ENCODE results near the gene RAC2.

The RAC2 gene

GRCh38 chr22:37275134-37275533, 31.1 kb upstream of the RAC2 start:
- no peak for DNase-seq

GRCh38 chr22:37274380-37274862, 30.4 kb upstream of the RAC2 start:
- no peak for DNase-seq

GRCh38 chr22:37273846-37274225, 29.8 kb upstream of the RAC2 start:
- no peak for DNase-seq

- no peak for DNase-seq
These were observed 29.2 kb upstream of the RAC2 start for GRCh38 chr22:37273126-37273845.

GRCh38 chr22:37270928-37271650, 27.0 kb upstream of the RAC2 start:
- no peak for DNase-seq

- DNase-seq = no peak
These were observed 26.0 kb upstream of the RAC2 start for GRCh38 chr22:37269936-37270678.

DNA sequence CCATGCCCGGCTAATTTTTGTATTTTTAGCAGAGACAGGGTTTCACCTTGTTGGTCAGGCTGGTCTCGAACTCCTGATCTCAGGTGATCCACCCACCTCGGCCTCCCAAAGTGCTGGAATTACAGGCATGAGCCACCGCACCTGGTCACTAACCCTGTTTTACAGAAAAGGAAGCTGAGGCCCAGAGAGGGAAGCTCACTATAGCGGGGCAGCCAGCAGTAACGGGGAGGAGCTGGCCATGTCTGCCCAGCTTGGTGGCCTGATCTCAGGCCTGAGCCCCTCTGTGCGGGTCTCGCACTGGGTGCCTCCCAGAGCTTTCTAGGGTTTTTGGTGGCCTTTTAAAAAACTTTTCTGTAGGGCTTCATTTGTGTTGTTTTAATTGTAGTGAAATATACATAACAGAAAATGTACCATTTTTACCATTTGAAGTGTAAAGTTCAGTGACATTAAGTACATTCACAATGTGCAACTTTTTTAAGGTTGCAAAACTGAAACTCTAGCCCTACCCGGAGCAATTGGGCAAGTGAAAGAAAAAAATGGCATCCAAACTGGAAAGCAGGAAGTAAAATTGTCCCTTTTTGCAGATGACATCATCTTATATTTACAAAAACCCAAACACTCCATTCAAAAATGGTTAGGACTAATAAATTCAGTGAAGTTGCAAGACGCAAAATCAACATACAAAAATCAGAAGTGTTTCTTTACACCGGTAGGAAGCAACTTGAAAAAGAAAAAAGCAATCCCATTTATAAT, 23.8 kb upstream of the RAC2 start:
- DNase-seq = no peak

DNA sequence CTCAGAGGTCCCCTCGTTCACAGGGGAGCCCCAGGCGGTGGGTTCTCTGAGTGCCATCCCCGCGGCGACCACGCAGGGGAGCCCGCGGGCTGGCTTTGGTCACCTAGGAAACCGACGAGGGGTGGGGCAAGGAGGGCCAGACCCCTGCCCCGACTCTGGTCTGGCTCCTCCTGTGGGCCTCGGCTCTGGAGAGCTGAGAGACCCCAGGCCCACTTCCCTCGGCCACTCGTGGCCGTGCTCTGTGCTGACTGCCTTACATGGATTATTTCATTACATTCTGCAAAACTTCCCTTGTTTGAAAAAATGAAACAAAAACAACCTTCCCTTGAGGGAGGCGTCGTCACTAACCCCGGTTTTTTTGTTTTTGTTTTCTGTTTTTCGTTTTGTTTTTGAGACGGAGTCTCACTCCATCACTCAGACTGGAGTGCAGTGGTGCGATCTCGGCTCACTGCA, 23.1 kb upstream of the RAC2 start:
- no peak for DNase-seq

DNA sequence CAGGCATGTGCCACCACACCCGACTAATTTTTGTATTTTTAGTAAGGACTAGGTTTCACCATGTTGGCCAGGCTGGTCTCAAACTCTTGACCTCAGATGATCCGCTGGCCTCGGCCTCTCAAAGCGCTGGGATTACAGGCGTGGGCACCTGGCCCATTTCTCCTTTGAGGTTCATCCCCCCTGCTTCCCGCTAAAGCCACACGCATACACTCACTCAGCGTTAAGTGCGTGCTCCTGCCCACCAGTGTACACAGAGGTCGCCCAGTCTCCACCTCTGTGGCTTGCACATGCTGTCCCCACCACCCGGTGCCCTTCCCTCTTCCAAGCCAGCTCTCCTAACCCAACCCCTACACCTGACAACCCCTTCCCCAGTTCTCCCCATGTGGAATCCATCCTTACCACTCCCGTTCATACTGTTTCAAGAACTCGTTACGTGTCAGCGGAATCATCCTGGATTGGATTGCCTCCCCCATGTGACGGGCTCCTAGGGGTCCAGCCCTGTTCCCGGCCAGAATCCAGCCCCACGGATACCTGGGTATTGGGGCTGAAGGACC, 22.6 kb upstream of the RAC2 start:
- DNase-seq = no peak

DNA sequence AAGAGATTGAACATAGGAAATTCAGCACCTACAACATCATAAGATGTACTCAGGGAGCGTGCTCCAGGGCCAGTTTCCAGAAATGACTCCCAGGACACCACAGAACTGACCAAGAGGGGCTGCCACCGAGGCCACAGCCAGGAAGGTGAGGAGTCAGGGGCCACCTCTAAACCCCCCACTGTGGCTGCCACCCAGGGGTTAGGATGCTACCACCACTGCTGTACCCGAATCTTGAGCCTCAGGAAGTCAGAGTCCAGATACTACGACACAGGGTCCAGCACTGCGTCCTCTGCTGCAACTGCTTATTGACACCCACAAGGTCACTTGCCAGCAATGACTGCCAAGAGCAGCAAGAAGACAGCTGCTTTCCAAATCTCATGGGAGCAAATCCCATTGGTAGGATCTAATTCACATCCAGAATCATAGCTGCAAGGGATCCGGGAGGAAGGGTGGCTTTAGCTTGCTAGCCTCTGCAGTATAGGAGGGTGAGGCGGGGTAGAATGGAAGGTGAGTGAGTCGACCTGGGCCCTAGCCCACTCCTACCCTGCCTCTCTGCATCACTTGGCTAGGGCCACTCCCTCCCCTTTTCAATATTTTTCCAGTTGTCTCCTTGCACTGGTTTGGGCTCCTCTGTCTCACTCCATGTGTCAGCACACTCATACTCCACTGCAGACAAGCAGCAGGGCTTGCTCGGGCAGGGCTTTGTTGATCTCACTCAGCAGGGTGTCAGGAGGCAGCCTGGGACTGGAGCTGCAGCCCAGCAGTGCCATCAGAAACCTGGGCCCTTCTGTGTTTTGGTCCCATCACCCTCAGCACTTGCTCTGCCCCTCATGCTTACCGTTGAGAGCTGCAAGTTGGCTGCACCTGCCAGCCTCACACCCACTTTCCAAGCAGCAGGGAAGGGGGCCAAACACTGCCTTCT, 20.2 kb upstream of the RAC2 start:
- no peak for DNase-seq

DNA sequence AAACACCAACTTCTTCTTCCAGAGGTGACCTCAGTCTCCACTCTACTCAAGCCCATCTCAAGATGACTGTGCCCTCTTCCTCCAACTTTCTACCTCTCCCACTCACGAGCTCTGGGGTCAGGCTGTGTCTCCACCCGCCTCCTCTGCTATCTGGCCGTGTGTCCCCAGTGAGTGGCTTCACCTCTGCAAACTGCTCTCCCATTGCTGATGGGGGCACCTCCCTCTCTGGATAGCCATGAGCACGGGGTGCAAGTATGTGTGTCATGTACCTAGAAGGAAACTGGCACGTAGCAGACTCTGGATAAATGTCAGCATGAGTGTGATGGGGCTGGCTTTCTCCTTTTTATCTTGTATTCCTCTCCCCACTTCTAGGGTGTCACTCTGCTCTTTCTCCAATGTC, 18.3 kb upstream of the RAC2 start:
- no peak for DNase-seq

GRCh38 chr22:37260901-37261336, 16.9 kb upstream of the RAC2 start:
- DNase-seq = no peak

DNA sequence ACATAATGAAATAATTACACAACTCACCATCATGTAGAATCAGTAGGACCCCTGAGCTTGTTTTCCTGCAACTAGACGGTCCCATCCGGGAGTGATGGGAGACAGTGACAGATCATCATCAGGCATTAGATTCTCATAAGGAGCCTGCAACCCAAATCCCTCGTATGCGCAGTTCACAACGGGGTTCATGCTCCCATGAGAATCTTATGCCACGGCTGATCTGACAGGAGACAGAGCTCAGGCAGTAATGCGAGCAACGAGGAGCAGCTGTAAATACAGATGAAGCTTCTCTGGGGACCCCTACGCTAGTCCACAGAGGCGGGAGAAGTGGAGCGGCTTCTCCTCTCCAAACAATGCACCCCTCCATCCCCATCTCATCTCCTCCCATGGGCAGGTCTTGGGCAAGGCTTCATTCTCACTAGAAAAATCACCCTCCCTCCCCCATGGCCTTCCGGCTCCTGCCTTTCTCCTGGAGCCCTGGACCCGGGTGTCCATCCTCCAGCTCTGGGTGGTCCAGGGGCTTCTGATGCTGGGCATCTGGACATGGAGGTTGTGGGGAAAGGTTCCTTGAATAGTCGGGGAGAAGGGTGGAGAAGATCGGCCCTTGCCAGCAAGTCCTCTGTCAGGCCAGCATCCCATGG, 16.2 kb upstream of the RAC2 start:
- no peak for DNase-seq

- no peak for DNase-seq
These were observed 15.5 kb upstream of the RAC2 start for GRCh38 chr22:37259540-37260029.

DNA sequence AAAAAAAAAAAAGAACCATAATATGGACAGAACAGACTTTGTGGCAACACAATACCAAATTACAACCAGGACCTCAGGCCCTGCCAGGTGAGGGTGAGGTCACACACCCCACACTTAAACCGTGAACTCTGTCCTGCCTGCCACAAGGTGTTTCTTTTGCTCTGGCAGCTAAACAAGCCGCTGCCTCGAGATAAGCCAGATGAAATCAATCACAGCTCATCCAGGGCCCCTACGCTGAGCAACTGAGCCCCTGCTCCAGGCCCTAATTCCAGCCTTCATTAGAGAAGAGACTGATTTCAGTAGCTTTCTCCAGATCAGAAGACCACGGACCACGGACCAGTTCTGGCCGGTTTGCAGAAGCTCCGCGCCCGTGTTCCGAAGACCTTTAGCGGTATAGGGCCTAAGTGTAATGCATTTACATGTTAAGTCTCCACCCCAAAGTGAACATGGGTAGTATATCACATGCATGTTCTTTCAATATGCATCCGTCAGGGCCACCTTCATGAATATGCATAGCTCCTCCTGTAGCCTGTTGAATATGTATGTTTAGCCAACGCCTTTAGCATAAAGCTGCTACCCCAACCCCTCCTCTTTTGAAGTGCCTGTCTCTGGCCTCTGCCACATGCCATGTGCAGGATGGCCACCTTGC, 14.8 kb upstream of the RAC2 start:
- DNase-seq = no peak

DNA sequence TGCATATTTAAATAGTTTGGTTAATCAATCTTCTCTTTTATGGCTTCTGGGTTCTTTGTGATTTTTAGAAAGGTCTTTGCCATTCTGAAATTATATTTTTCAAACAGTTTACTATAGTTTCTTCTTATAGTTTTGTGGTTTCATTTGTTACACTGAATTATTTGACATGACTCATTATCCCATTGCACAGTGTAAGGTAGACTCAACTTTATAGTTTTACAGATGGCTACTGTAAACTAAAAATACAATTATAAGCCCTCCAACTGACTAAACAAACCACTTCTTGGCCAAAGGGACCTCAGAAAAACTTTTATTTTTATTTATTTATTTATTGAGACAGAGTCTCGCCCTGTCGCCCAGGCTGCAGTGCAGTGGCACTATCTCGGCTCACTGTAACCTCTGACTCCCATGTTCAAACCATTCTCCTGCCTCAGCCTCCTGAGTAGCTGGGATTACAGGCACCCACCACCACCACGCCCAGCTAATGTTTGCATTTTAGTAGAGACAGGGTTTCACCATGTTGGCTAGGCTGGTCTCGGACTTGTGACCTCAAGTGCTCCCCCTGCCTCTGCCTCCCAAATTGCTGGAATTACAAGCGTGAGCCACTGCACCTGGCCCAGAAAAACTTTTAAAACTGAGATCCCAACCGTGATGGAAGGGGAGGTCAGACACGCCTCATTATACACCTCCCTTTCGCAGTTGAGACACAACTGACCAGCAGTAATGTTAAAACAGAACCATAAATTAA, 14.1 kb upstream of the RAC2 start:
- no peak for DNase-seq

DNA sequence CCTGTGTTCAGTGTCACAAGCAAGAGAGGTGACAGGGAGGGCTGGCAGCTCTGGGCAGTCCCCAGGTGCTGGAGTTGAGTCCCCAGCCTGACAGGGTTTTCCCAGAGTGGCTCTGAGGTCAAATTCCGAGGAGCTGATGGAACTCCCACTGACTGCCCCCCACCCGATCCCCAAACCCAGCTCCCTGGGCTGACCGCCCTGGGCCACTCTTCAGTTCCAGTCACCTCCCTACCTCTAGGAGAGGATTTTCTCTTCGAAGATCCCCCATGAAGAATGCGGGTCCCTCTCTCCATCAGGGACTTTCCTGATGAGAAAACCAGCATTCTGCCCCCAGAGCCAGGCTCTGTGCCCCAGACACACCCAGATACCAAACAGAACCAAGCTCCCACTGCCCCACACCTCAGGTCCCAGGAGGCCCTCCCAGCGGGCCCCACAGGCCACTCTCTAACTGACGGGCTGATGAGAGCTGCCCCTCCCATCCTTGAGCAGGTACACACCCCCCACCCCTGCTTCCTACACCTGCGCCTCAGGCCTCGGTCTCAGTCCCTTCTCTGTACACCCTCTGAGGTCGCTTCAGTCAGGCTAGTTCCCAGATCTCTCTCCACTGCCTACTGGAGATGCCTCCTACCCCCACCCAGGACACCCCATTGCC, 12.1 kb upstream of the RAC2 start:
- DNase-seq = no peak

DNA sequence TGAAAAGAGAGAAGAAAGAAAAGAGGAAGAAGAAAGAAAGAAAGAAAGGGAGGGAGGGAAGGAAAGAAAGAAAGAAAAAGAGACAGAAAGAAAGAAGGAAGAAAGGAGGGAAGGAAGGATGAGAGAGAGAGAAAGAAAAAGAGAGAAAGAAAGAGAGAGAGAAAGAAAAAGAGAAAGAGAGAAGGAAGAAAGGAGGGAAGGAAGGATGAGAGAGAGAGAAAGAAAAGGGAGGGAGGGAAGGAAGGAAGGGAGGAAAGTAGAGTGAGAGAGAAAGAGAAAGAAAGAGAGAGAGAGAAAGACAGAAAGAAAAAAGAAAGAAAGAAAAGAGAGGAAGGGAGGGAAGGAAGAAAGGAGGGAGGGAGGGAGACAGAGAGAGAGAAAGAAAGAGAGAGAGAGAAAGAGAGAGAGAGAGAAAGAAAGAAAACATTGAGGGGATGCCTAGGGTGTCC, 11.5 kb upstream of the RAC2 start:
- no peak for DNase-seq

GRCh38 chr22:37254867-37255233, 10.8 kb upstream of the RAC2 start:
- DNase-seq = no peak
